Smooth muscle cell (in vitro differentiated cells): ENCODE data around the gene PRMT1. TPM values are rescaled to one million over a fixed set of nuclear protein-coding genes. Genes with fewer than 3 reads are reported as not detected.

Experiments used
- DNase-seq: peaks from one replicate; lab custom pipeline; 2025; ENCODE audit not compliant: unreplicated experiment; lab: John Stamatoyannopoulos, UW
- H2AFZ ChIP-seq: fragments of 200-600 bp; sonication (generic); 2 replicates; pipeline ENCODE4 v1.6.0; 2016; ENCODE audit warnings: antibody characterized with exemption, low read depth, mild to moderate bottlenecking
- H3F3A ChIP-seq: fragments of 200-600 bp; sonication (generic); 2 replicates; pipeline ENCODE4 v1.6.0; 2017; ENCODE audit warnings: antibody characterized with exemption, low read depth
- H3K27ac ChIP-seq: fragments of 200-600 bp; sonication (generic); 2 replicates; pipeline ENCODE4 v1.5.1; 2016; ENCODE audit warnings: low read depth, mild to moderate bottlenecking
- H3K27me3 ChIP-seq: fragments of 200-600 bp; sonication (generic); 2 replicates; pipeline ENCODE4 v1.6.1; 2016; ENCODE audit warnings: low read depth, mild to moderate bottlenecking
- H3K36me3 ChIP-seq: fragments of 200-600 bp; sonication (generic); 2 replicates; pipeline ENCODE4 v1.5.1; 2016; ENCODE audit warnings: low read depth
- H3K4me1 ChIP-seq: fragments of 200-600 bp; sonication (generic); 2 replicates; pipeline ENCODE4 v1.5.1; 2016; ENCODE audit warnings: low read depth
- H3K4me2 ChIP-seq: fragments of 200-600 bp; sonication (generic); 2 replicates; pipeline ENCODE4 v1.6.0; 2016; ENCODE audit warnings: mild to moderate bottlenecking
- H3K4me3 ChIP-seq: fragments of 200-600 bp; sonication (generic); 2 replicates; pipeline ENCODE4 v1.5.1; 2016; ENCODE audit warnings: mild to moderate bottlenecking
- H3K79me2 ChIP-seq: fragments of 200-600 bp; sonication (generic); 2 replicates; pipeline ENCODE4 v1.6.0; 2016; ENCODE audit warnings: low read depth, mild to moderate bottlenecking
- H3K9ac ChIP-seq: fragments of 200-600 bp; sonication (generic); 2 replicates; pipeline ENCODE4 v1.6.0; 2016; ENCODE audit warnings: low read depth
- H3K9me3 ChIP-seq: fragments of 200-600 bp; sonication (generic); replicated peaks from 2 replicates; pipeline ENCODE4 v1.5.1; 2016; ENCODE audit warnings: low read depth
- H4K20me1 ChIP-seq: fragments of 200-600 bp; sonication (generic); 2 replicates; pipeline ENCODE4 v1.6.0; 2016; ENCODE audit warnings: low read depth
- WGBS: methylation state at CpG from one replicate; pipeline ENCODE4 v1.1.7; 2016; ENCODE audit warnings: low lambda C conversion rate; 5-methylcytosine and 5-hydroxymethylcytosine counted together
- polyA plus RNA-seq: library from polyadenylated mRNA; unstranded; fragments of >200 nt; fragmentation: Nextera tagmentation; extraction: Ambion mirVana; gene quantifications from 2 replicates; pipeline ENCODE4 v1.2.1, GENCODE V29; 2016
- total RNA-seq: library from RNA; depleted of rRNA; stranded (reverse); fragments of >200 nt; gene quantifications from 2 replicates; pipeline ENCODE4 v1.2.3, GENCODE V29; 2014
- TF ChIP-seq, protein P1 (sequence below): fragments of 200-600 bp; sonication (generic); IDR thresholded peaks from 2 replicates; pipeline ENCODE4 v1.5.1; 2017; ENCODE audit warnings: borderline replicate concordance, mild to moderate bottlenecking, antibody characterized with exemption; ENCODE audit not compliant: insufficient read depth, poor library complexity, severe bottlenecking

PRMT1 gene
- total and polyA plus RNA-seq, 2 experiments from 2014 or later, result 147 to 175 TPM

DNA sequence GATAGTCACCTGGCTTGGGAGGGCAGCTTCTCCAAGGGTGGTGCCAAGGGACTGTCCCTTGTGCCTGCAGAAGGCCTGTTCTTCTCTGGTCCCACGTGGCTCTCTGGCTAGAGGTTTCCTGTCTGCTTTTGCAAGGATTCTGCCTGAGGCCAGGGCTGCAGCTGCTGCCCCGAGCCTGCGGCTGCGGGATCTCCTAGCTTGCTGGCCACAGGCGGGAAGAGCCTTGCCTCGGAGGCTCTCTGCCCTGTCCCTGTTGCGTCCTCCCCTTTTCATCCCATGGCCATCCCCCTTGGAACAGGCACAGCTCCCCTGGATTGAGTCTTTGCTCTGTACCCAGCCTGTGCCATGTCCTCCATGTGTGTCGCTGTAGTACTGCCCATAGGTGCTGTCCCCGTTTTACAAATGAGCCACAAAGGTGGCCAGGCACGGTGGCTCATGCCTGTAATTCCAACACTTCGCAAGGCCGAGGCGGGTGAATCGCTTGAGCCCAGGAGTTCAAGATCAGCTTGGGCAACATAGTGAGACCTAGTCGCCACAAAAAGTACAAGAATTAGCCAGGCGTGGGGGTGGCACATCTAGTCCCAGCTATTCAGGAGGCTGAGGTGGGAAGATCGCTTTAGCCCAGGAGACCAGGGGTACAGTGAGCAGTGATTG lies 20.5 kb upstream of the PRMT1 start:
- H4K20me1 ChIP-seq, result peaks cover 27% of the 10 kb centered on the region

DNA sequence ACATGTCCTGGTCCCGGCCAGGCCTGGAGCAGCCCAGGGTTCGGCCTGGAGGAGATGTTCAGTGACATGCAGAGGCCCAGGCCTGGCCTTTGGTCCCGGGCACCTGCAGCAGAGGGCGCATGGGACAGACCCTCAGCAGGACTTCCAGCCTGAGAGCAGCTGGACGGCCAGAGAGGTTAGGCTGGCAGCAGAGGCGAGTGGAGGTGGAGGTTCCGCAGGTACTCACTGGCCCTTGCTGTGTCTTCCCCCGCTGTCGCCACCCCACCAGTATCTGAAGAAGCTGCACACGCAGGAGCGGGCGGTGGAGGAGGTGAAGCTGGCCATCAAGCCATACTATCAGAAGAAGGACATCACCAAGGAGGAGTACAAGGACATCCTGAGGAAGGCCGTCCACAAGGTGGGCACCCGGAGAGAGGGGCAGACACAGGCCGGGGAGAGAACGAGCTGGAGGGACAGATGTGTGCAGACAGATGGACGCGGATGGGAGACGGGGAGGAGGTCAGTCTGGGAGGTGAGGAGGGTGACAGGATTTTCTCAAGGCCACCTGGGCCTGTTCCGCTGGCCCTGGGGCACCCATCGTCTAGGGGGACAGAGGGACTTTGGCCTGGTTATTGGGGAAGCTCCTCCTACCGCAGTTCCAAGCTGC lies 19.5 kb upstream of the PRMT1 start:
- H3K4me2 ChIP-seq, result no peak overlapping the region
- TF ChIP-seq, protein P1, sequence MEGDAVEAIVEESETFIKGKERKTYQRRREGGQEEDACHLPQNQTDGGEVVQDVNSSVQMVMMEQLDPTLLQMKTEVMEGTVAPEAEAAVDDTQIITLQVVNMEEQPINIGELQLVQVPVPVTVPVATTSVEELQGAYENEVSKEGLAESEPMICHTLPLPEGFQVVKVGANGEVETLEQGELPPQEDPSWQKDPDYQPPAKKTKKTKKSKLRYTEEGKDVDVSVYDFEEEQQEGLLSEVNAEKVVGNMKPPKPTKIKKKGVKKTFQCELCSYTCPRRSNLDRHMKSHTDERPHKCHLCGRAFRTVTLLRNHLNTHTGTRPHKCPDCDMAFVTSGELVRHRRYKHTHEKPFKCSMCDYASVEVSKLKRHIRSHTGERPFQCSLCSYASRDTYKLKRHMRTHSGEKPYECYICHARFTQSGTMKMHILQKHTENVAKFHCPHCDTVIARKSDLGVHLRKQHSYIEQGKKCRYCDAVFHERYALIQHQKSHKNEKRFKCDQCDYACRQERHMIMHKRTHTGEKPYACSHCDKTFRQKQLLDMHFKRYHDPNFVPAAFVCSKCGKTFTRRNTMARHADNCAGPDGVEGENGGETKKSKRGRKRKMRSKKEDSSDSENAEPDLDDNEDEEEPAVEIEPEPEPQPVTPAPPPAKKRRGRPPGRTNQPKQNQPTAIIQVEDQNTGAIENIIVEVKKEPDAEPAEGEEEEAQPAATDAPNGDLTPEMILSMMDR, result no peak
- H3K9me3 ChIP-seq, result no peaks in the 10 kb centered on the region
- no peak overlapping the region for H3K9ac ChIP-seq
- H3K36me3 ChIP-seq, result no peaks in the 10 kb centered on the region
- no peak for DNase-seq
- peaks cover 27% of the 10 kb centered on the region for H4K20me1 ChIP-seq
- H3K27me3 ChIP-seq, result no peaks in the 10 kb centered on the region
- no peaks in the 10 kb centered on the region for H3K79me2 ChIP-seq
- no peaks in the 10 kb centered on the region for H3F3A ChIP-seq
- H3K4me3 ChIP-seq, result no peak overlapping the region
- WGBS, result 97% methylated on average over 22 of the region's 22 CpGs
- no peaks in the 10 kb centered on the region for H3K4me1 ChIP-seq
- no peak overlapping the region for H2AFZ ChIP-seq
- H3K27ac ChIP-seq, result no peak overlapping the region

More for the DNA sequence above, 20.5 kb upstream of the PRMT1 start:
- H3K36me3 ChIP-seq, result no peaks in the 10 kb centered on the region
- no peaks in the 10 kb centered on the region for H3K9me3 ChIP-seq
- DNase-seq, result no peak
- no peak overlapping the region for H3K27ac ChIP-seq
- 95% methylated on average over 17 of the region's 17 CpGs for WGBS
- H3K9ac ChIP-seq, result no peak overlapping the region
- H3K4me3 ChIP-seq, result no peak overlapping the region
- no peaks in the 10 kb centered on the region for H3K27me3 ChIP-seq
- no peaks in the 10 kb centered on the region for H3F3A ChIP-seq
- no peaks in the 10 kb centered on the region for H3K79me2 ChIP-seq
- no peak overlapping the region for H2AFZ ChIP-seq
- TF ChIP-seq, protein P1, result no peak
- H3K4me1 ChIP-seq, result no peaks in the 10 kb centered on the region
- no peak overlapping the region for H3K4me2 ChIP-seq

DNA sequence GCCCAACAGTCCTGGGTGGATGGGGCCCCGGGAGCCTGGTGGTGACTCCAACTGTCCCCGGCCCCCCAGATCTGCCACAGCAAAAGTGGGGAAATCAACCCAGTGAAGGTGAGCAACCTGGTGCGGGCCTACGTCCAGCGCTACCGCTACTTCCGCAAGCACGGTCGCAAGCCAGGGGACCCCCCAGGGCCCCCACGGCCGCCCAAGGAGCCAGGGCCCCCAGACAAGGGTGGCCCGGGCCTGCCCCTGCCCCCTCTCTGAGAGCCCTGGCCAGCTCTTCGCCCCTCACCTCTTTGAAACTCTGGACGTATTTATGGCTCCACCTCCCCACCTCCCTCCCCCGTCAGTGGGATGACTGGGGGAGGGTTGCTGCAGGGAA lies 18.9 kb upstream of the PRMT1 start:
- H3K36me3 ChIP-seq, result no peaks in the 10 kb centered on the region
- peaks cover 27% of the 10 kb centered on the region for H4K20me1 ChIP-seq
- H3K9me3 ChIP-seq, result no peaks in the 10 kb centered on the region
- H3K4me2 ChIP-seq, result no peak overlapping the region
- H3K27ac ChIP-seq, result no peak overlapping the region
- H3K27me3 ChIP-seq, result no peaks in the 10 kb centered on the region
- H3F3A ChIP-seq, result no peaks in the 10 kb centered on the region
- H3K9ac ChIP-seq, result no peak overlapping the region
- no peaks in the 10 kb centered on the region for H3K79me2 ChIP-seq
- WGBS, result 95% methylated on average over 13 of the region's 15 CpGs
- TF ChIP-seq, protein P1, result no peak
- no peaks in the 10 kb centered on the region for H3K4me1 ChIP-seq
- H3K4me3 ChIP-seq, result no peak overlapping the region
- DNase-seq, result no peak
- H2AFZ ChIP-seq, result no peak overlapping the region
